H1 (cell line): ENCODE data around the gene DYNC1H1. TPM values are rescaled to one million over a fixed set of nuclear protein-coding genes. Genes with fewer than 3 reads are reported as not detected.

Experiments used
- CTCF ChIA-PET: fragments of 300-600 bp; sonication (Branson Sonifier 250); formaldehyde crosslinking; loops from one replicate; lab custom pipeline; 2021; ENCODE audit not compliant: partially characterized antibody; lab: Charles Lee
- POLR2A ChIA-PET: fragments of 300-600 bp; sonication (Branson Sonifier 250); formaldehyde crosslinking; loops from one replicate; lab custom pipeline; 2021; ENCODE audit warnings: inconsistent platforms; ENCODE audit not compliant: partially characterized antibody; lab: Charles Lee
- DNase-seq, 2 experiments: peaks; one replicate each; pipeline versions ENCODE4 v3.0.0 to v3.0.0-alpha.2; 2010 to 2022; ENCODE audit warnings: low spot score in 2 of 2, low read depth in 1 of 2, mixed read lengths in 1 of 2
- FAIRE-seq: peaks from 2 replicates; lab custom pipeline; 2011; peaks lifted over from hg19 to GRCh38; lab: Jason Lieb, UNC
- H2AFZ ChIP-seq: 2 replicates; pipeline ENCODE4 v1.8.1; 2012; ENCODE audit warnings: low read length, inconsistent platforms
- H2AK5ac ChIP-seq: 2 replicates; pipeline ENCODE4 v1.6.1; 2013; ENCODE audit warnings: low read depth, low read length
- H2BK120ac ChIP-seq: replicated peaks from 2 replicates; pipeline ENCODE3; 2013; ENCODE audit warnings: low read depth, low read length, inconsistent platforms
- H2BK12ac ChIP-seq: 2 replicates; pipeline ENCODE4 v1.6.1; 2013; ENCODE audit warnings: low read depth, low read length
- H2BK15ac ChIP-seq: 2 replicates; pipeline ENCODE4 v1.6.1; 2013; ENCODE audit warnings: low read length
- H2BK20ac ChIP-seq: 2 replicates; pipeline ENCODE4 v1.6.1; 2013; ENCODE audit warnings: low read length
- H2BK5ac ChIP-seq: 2 replicates; pipeline ENCODE4 v1.6.1; 2013; ENCODE audit warnings: low read depth, low read length
- H3K14ac ChIP-seq: 2 replicates; pipeline ENCODE4 v1.6.1; 2013; ENCODE audit warnings: inconsistent platforms; ENCODE audit not compliant: insufficient read length
- H3K18ac ChIP-seq: 2 replicates; pipeline ENCODE4 v1.6.1; 2013; ENCODE audit warnings: low read length; ENCODE audit errors: extremely low read depth
- H3K23ac ChIP-seq: 2 replicates; pipeline ENCODE4 v1.6.1; 2013; ENCODE audit warnings: inconsistent platforms; ENCODE audit not compliant: insufficient read length
- H3K23me2 ChIP-seq: 2 replicates; pipeline ENCODE4 v1.6.1; 2013; ENCODE audit warnings: low read depth, low read length
- H3K27ac ChIP-seq: 2 replicates; pipeline ENCODE4 v1.6.1; 2011; ENCODE audit warnings: low read depth, low read length, inconsistent platforms
- H3K27me3 ChIP-seq, 4 experiments: replicated peaks in 1 of 4; 1 replicate in 1 of 4; 2 replicates in 3 of 4; pipeline versions ENCODE4 v1.6.1 to v1.8.1; 2011 to 2013; ENCODE audit warnings: low read length in 3 of 4, mild to moderate bottlenecking in 3 of 4, inconsistent platforms in 2 of 4, mixed read lengths in 2 of 4, moderate library complexity in 1 of 4; ENCODE audit not compliant: control insufficient read depth in 3 of 4, insufficient read depth in 3 of 4; ENCODE audit errors: extremely low read depth in 1 of 4
- H3K36me3 ChIP-seq, 4 experiments: 2 replicates each; pipeline versions ENCODE4 v1.6.1 to v1.8.1; 2011 to 2013; ENCODE audit warnings: mild to moderate bottlenecking in 4 of 4, low read length in 3 of 4, moderate library complexity in 2 of 4, control low read depth in 1 of 4, inconsistent platforms in 1 of 4; ENCODE audit not compliant: insufficient read depth in 4 of 4, control insufficient read depth in 2 of 4
- H3K4ac ChIP-seq: replicated peaks from 2 replicates; pipeline ENCODE3; 2013; ENCODE audit warnings: low read length, low read depth, mixed read lengths, inconsistent platforms; ENCODE audit not compliant: insufficient read length
- H3K4me1 ChIP-seq, 4 experiments: replicated peaks in 1 of 4; 1 replicate in 1 of 4; 2 replicates in 3 of 4; pipeline versions ENCODE4 v1.6.1 to v1.8.1; 2011 to 2013; ENCODE audit warnings: low read length in 3 of 4, inconsistent platforms in 2 of 4, mixed read lengths in 1 of 4; ENCODE audit not compliant: insufficient read depth in 4 of 4, control insufficient read depth in 3 of 4
- H3K4me2 ChIP-seq, 2 experiments: 2 replicates each; pipeline versions ENCODE4 v1.6.1 to v1.8.1; 2011 to 2013; ENCODE audit warnings: low read depth in 2 of 2, low read length in 2 of 2, control low read depth in 1 of 2, inconsistent platforms in 1 of 2, mild to moderate bottlenecking in 1 of 2; ENCODE audit not compliant: insufficient read depth in 1 of 2
- H3K4me3 ChIP-seq, 4 experiments: fragments of 200-600, 300-600 bp in 1 of 4; sonication (generic), shearing (Covaris generic), sonication (Bioruptor Twin) in 1 of 4; 2 replicates each; pipeline versions ENCODE4 v1.5.1 to v1.8.1; 2011 to 2016; ENCODE audit warnings: low read length in 4 of 4, low read depth in 3 of 4, control low read depth in 2 of 4, inconsistent platforms in 2 of 4, mild to moderate bottlenecking in 2 of 4, mixed read lengths in 1 of 4, moderate library complexity in 1 of 4; ENCODE audit not compliant: insufficient read depth in 2 of 4; ENCODE audit errors: extremely low read depth in 1 of 4
- H3K56ac ChIP-seq: replicated peaks from 2 replicates; pipeline ENCODE3; 2013; ENCODE audit warnings: low read depth, mild to moderate bottlenecking, mixed read lengths, low read length, inconsistent platforms; ENCODE audit not compliant: insufficient read length
- H3K79me1 ChIP-seq: 2 replicates; pipeline ENCODE4 v1.6.1; 2013; ENCODE audit warnings: low read depth, low read length, control low read depth
- H3K79me2 ChIP-seq, 2 experiments: 2 replicates each; pipeline versions ENCODE4 v1.6.1 to v1.8.1; 2012 to 2013; ENCODE audit warnings: low read length in 2 of 2, mild to moderate bottlenecking in 2 of 2, inconsistent platforms in 1 of 2; ENCODE audit not compliant: insufficient read depth in 2 of 2, control insufficient read depth in 1 of 2
- H3K9ac ChIP-seq, 4 experiments: replicated peaks in 1 of 4; 1 replicate in 1 of 4; 2 replicates in 3 of 4; pipeline versions ENCODE4 v1.6.1 to v1.8.1; 2011 to 2013; ENCODE audit warnings: low read depth in 3 of 4, low read length in 3 of 4, control low read depth in 2 of 4, mild to moderate bottlenecking in 2 of 4, moderate library complexity in 2 of 4, inconsistent platforms in 1 of 4; ENCODE audit errors: extremely low read depth in 1 of 4
- H3K9me3 ChIP-seq, 2 experiments: 2 replicates each; pipeline versions ENCODE4 v1.6.1 to v1.8.1; 2012 to 2013; ENCODE audit warnings: mild to moderate bottlenecking in 2 of 2, moderate library complexity in 2 of 2, control low read depth in 1 of 2, inconsistent platforms in 1 of 2, low read depth in 1 of 2, low read length in 1 of 2, mixed read lengths in 1 of 2; ENCODE audit not compliant: insufficient read depth in 2 of 2
- H4K20me1 ChIP-seq, 2 experiments: replicated peaks in 1 of 2; 2 replicates each; pipeline versions ENCODE3 to v1.8.1; 2011 to 2013; ENCODE audit warnings: inconsistent platforms in 2 of 2, low read length in 2 of 2, mild to moderate bottlenecking in 1 of 2; ENCODE audit not compliant: insufficient read depth in 2 of 2, control insufficient read depth in 1 of 2
- H4K5ac ChIP-seq: 2 replicates; pipeline ENCODE4 v1.6.1; 2013; ENCODE audit warnings: low read length, low read depth, mixed read lengths, inconsistent platforms; ENCODE audit not compliant: insufficient read length
- H4K8ac ChIP-seq: 2 replicates; pipeline ENCODE4 v1.8.0; 2013; ENCODE audit warnings: mild to moderate bottlenecking, moderate library complexity, low read length, inconsistent platforms; ENCODE audit not compliant: insufficient read depth; ENCODE audit errors: extremely low read depth
- H4K91ac ChIP-seq: replicated peaks from 2 replicates; pipeline ENCODE3; 2013; ENCODE audit warnings: low read length, mixed read lengths, inconsistent platforms; ENCODE audit not compliant: insufficient read length
- POU5F1 ChIP-seq: IDR thresholded peaks from 2 replicates; pipeline ENCODE4 v1.6.1; 2011; ENCODE audit warnings: low read depth, mild to moderate bottlenecking, low read length, moderate library complexity
- TBP ChIP-seq: IDR thresholded peaks from 2 replicates; pipeline ENCODE4 v1.6.1; 2011; ENCODE audit warnings: low read depth, low read length, improper control_type of control experiment
- TEAD4 ChIP-seq: IDR thresholded peaks from 2 replicates; pipeline ENCODE4 v1.6.1; 2012; ENCODE audit warnings: low read depth, low read length, inconsistent platforms, mixed read lengths
- WGBS, 2 experiments: shearing (Covaris generic) in 1 of 2; methylation state at CpG; one replicate each; pipeline versions ENCODE4 v1.1.6 to v1.1.7; 2013 to 2015; ENCODE audit warnings: low lambda C conversion rate in 2 of 2, mixed read lengths in 2 of 2, inconsistent platforms in 1 of 2, low coverage in 1 of 2, missing lambda C conversion rate in 1 of 2; ENCODE audit not compliant: insufficient replicate concordance in 2 of 2, insufficient coverage in 1 of 2, insufficient read length in 1 of 2; ENCODE audit errors: extremely low coverage in 1 of 2, missing lambda C conversion rate in 1 of 2; 5-methylcytosine and 5-hydroxymethylcytosine counted together
- polyA plus RNA-seq, 7 experiments: library from polyadenylated mRNA; depleted of rRNA in 3 of 7; stranded (reverse) in 5 of 7; unstranded in 2 of 7; fragments of >200 nt in 5 of 7; fragments of 200-250 nt in 2 of 7; gene quantifications; 1 replicate in 5 of 7; 2 replicates in 1 of 7; 4 replicates in 1 of 7; pipeline versions ENCODE4 v1.2.1 to v1.2.3, GENCODE V29; 2011 to 2013; ENCODE audit warnings: missing spikeins in 2 of 7, mixed read lengths in 2 of 7
- total RNA-seq: library from RNA; stranded (reverse); fragmentation: NEBNext Ultra II Directional; extraction: Animal tissue kit (Norgen Biotek cat#: 25700); gene quantifications from 2 replicates; pipeline ENCODE4 v1.2.1, GENCODE V29; 2021

The DYNC1H1 gene
- total and polyA plus RNA-seq, 2 of the 8 experiments (the other 6 are each of a cell fraction or from before 2014, with no cell fraction given): 238 to 387 TPM

GRCh38 chr14:101926085-101926484 lies 38.3 kb upstream of the DYNC1H1 start:
- Histone ChIP-seq H3K4me3 (no peak overlapping the region), H4K8ac (no peak overlapping the region), H3K36me3 (peaks cover 0 to 2% (median 0%) of the 10 kb centered on the region in 4 experiments; a peak in 3 of 8 replicates), H3K18ac (no peak overlapping the region), H3K9ac (no peak overlapping the region), H3K79me2 (no peaks in the 10 kb centered on the region), H3K4me2 (no peak overlapping the region), H3K56ac (no peak overlapping the region), H3K27ac (no peak overlapping the region), H2BK15ac (no peak overlapping the region), H3K9me3 (no peaks in the 10 kb centered on the region), H2BK5ac (no peak overlapping the region), H2BK20ac (no peak overlapping the region), H3K4ac (no peak overlapping the region), H4K91ac (no peak overlapping the region), H2AK5ac (no peak overlapping the region), H3K14ac (no peak overlapping the region), H4K20me1 (peaks cover 0 to 3% of the 10 kb centered on the region in 2 experiments), H3K23ac (no peak overlapping the region), H2AFZ (no peak overlapping the region), H3K27me3 (no peaks in the 10 kb centered on the region), H2BK120ac (no peak overlapping the region), H3K79me1 (no peaks in the 10 kb centered on the region), H2BK12ac (no peak overlapping the region), H3K23me2 (no peaks in the 10 kb centered on the region), H3K4me1 (no peaks in the 10 kb centered on the region), H4K5ac (no peak overlapping the region)
- TF ChIP-seq TBP (no peak), POU5F1 (no peak), TEAD4 (no peak)
- DNase-seq: no peak
- CTCF ChIA-PET: interaction anchor here (1.3 to 1.8 kb wide), 2 partner anchors 28 to 155 kb away, joined by 3 to 6 read pairs; no protein-coding TSS in a partner anchor
- POLR2A ChIA-PET: interaction anchor here (1.4 kb wide), 1 partner anchor 39 kb away, joined by 3 read pairs; the partner anchor contains the start of gene DYNC1H1
- FAIRE-seq: no peak
- WGBS, 2 experiments: 93% methylated on average over 8 of the region's 8 CpGs; no CpG with 5 or more reads in 1 of the 2 experiments
